ENCODE measurements around the gene COPB1.

DNA sequence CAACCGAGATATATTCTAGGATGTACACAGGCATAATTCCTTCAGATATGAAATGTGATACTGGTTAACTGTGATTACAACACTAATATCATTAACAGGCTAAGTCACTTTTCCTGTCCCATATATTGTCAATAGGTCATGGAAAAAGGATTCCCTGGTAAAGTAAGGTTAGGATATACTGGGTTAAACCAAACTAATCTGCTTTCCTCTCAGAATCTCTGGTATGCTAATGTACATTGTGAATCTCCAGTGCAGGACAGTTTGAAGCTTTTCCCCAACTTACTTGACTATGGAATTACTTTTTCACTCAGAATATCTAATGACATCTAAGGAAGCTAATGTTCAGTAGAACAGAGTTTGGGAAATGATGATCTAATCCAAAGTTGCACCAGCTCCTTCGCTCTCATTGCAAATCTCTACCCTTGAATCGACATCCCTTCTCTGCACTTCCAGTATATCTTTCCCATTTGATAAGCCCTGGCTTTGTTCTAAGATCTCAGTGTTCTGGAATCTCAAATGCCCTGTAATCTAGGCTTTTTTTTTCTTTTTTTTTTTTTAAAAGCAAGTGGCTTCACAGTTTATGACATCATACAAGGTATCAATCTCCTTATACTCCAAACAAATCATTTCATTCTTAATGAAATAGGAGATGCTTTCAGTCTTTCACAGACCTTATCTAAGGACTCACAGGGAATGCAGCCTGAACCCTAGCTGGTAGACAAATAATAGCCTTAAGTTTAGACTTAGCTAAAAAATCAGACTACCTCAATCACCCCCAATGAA, 43.8 kb downstream of the COPB1 start:
- TF ChIP-seq GATA2 (IDR thresholded peaks at IDR 0.05; ENCODE audit: low read depth, low read length) (no peak), GATA3 (IDR thresholded peaks at IDR 0.05; ENCODE audit: low read depth, low read length) (no peak)
